ENCODE results near the gene IL19.
"Not testable (repeated sequence)": the region's sequence is repeated elsewhere in the genome, so short reads cannot be mapped to it uniquely, and the experiment has no call there.

DNA sequence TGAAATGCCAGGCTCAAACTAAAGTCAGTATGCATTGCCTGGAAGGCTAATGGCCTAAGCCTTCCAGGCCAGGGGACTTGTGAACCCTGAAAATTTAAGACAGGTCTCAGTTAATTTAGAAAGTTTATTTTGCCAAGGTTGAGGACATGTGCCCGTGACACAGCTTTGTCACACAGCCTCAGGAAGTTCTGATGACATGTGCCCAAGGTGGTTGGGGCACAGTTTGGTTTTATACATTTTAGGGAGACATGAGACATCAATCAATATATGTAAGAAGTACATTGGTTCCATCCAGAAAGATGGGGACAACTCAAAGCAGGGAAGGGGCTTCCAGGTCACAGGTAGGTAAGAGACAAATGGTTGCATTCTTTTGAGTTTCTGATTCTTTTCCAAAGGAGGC is 4.8 kb upstream of the IL19 start:
- TF ChIP-seq, protein P1, sequence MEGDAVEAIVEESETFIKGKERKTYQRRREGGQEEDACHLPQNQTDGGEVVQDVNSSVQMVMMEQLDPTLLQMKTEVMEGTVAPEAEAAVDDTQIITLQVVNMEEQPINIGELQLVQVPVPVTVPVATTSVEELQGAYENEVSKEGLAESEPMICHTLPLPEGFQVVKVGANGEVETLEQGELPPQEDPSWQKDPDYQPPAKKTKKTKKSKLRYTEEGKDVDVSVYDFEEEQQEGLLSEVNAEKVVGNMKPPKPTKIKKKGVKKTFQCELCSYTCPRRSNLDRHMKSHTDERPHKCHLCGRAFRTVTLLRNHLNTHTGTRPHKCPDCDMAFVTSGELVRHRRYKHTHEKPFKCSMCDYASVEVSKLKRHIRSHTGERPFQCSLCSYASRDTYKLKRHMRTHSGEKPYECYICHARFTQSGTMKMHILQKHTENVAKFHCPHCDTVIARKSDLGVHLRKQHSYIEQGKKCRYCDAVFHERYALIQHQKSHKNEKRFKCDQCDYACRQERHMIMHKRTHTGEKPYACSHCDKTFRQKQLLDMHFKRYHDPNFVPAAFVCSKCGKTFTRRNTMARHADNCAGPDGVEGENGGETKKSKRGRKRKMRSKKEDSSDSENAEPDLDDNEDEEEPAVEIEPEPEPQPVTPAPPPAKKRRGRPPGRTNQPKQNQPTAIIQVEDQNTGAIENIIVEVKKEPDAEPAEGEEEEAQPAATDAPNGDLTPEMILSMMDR (IDR thresholded peaks at IDR 0.05; ENCODE audit: borderline replicate concordance, extremely low read depth, low read length, poor library complexity, severe bottlenecking): not testable (repeated sequence)
- not testable (repeated sequence) for TF ChIP-seq EZH2 (IDR thresholded peaks at IDR 0.05; ENCODE audit: borderline replicate concordance, low read depth, low read length, severe bottlenecking)
